WERI-Rb-1 (cell line): ENCODE measurements around the gene ALDH16A1.
"Not testable (repeated sequence)": the region's sequence is repeated elsewhere in the genome, so short reads cannot be mapped to it uniquely, and the experiment has no call there.

ENCODE experiments used
- DNase-seq: peaks from one replicate; pipeline ENCODE4 v3.0.0-alpha.2; 2020
- H3K27ac ChIP-seq: fragments of 250-450 bp; sonication (Bioruptor Pico); 2 replicates; pipeline ENCODE4 v1.5.1; 2020; ENCODE audit warnings: mild to moderate bottlenecking, moderate library complexity
- H3K27me3 ChIP-seq: fragments of 250-450 bp; sonication (Bioruptor Pico); 2 replicates; pipeline ENCODE4 v1.5.1; 2021; ENCODE audit warnings: mild to moderate bottlenecking, low read depth, moderate library complexity; ENCODE audit not compliant: insufficient read depth, severe bottlenecking
- H3K36me3 ChIP-seq: fragments of 250-450 bp; sonication (Bioruptor Pico); 2 replicates; pipeline ENCODE4 v1.5.1; 2020; ENCODE audit warnings: mild to moderate bottlenecking, moderate library complexity
- H3K4me3 ChIP-seq: 2 replicates; pipeline ENCODE4 v1.5.1; 2011; ENCODE audit warnings: low read depth, mild to moderate bottlenecking, control low read depth, low read length
- H3K9me3 ChIP-seq: fragments of 250-450 bp; sonication (Bioruptor Pico); 2 replicates; pipeline ENCODE4 v1.5.1; 2021; ENCODE audit warnings: mild to moderate bottlenecking, moderate library complexity; ENCODE audit not compliant: severe bottlenecking
- TF ChIP-seq, protein P1 (sequence below): IDR thresholded peaks from 2 replicates; pipeline ENCODE4 v1.5.1; 2011; ENCODE audit warnings: low read depth, mild to moderate bottlenecking, control low read depth, inconsistent platforms, low read length

Gene ALDH16A1

DNA sequence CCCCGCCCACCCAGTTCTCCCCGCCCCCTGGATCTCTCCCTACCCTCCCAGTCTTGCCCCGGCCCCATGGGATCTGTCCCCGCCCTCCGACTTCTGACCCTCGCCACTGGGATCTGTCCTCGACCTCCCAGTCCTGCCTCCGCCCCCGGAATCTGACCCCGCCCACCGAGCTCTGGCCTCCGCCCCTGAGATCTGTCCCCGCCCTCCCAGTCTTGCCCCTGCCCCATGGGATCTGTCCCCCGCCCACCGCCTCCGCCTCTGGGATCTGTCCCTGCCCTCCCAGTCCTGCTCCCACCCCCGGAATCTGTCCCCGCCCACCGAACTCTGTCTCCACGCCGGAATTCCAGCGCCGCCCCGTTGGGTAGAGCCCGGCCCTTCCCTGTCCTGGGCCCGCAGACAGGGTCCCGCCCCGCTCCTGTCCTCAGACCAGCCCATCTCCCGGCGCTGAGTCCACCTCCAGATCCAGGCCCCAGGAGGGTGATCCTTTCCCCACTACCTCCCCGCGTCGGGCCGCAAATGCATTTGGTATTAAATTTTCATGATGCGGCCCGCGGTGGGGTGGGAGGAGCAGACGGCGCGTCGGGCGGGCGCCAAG, 10.2 kb upstream of the ALDH16A1 start:
- peaks cover 15% of the 10 kb centered on the region for H3K36me3 ChIP-seq
- peak overlapping the region; percentile 67 for H3K27ac ChIP-seq
- TF ChIP-seq, protein P1, sequence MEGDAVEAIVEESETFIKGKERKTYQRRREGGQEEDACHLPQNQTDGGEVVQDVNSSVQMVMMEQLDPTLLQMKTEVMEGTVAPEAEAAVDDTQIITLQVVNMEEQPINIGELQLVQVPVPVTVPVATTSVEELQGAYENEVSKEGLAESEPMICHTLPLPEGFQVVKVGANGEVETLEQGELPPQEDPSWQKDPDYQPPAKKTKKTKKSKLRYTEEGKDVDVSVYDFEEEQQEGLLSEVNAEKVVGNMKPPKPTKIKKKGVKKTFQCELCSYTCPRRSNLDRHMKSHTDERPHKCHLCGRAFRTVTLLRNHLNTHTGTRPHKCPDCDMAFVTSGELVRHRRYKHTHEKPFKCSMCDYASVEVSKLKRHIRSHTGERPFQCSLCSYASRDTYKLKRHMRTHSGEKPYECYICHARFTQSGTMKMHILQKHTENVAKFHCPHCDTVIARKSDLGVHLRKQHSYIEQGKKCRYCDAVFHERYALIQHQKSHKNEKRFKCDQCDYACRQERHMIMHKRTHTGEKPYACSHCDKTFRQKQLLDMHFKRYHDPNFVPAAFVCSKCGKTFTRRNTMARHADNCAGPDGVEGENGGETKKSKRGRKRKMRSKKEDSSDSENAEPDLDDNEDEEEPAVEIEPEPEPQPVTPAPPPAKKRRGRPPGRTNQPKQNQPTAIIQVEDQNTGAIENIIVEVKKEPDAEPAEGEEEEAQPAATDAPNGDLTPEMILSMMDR = no peak
- H3K27me3 ChIP-seq = no peaks in the 10 kb centered on the region
- DNase-seq = peak; percentile 99
- no peaks in the 10 kb centered on the region for H3K9me3 ChIP-seq
- H3K4me3 ChIP-seq = peak overlapping the region; percentile 63

DNA sequence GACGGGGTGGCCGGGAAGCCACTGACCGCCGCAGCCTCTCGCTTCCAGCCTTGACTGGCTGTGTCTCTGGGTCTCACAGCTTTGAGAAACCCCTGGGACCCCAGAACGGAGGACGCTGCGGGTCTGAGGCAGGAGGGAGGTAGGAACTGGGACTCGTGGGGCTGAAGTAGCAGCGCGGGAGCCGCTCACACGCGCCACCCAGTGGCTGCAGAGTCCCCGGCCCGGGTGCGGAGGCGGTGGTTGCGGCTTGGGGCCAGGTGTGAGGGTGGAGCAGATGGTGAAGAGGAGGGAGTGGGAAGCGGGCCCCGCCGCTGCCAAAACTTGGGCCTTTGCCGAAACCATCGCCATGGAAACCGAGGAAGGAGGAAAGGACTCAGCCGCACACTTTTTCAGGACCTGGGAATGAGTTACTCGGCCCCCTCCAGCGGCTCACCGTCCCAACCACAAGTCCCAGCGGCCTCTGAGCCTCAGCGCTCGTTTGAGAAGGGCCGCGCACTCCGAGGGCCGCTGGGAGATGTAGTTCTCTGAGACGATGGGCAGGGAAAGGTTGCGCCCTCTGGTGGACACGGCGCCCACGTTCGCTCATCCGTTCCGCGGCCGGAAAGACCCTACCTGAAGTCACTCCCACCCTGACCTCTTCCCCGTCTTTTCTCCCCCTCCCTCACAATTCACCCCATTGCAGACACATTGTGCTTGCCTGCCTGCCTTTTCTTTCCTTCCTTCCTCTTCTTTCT, 9.5 kb upstream of the ALDH16A1 start:
- DNase-seq = peak; percentile 94

DNA sequence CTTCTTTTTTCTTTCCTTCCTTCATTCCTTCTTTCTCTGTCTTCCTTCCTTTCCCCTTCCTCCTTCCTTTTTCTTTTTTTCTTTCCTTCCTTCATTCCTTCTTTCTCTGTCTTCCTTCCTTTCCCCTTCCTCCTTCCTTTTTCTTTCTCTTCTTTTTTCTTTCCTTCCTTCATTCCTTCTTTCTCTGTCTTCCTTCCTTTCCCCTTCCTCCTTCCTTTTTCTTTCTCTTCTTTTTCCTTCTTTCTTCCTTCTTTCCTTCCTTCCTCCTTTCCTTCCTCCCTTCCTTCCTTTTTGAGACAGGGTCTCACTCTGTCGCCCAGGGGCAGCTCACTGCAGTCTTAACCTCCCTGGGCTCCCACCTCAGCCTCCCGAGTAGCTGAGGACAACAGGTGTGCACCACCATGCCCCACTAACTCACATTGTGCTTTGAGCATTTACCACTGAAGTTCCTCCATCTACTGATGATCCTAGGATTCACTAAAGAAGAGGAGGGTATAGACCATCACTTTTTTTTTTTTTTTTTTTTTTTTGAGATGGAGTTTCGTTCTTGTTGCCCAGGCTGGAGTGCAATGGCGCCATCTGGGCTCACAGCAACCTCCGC, 8.8 kb upstream of the ALDH16A1 start:
- H3K27ac ChIP-seq, DNase-seq, H3K27me3 ChIP-seq, H3K9me3 ChIP-seq, H3K4me3 ChIP-seq: not testable (repeated sequence)
- H3K36me3 ChIP-seq = peaks cover 26% of the 10 kb centered on the region

More for the DNA sequence above, 9.5 kb upstream of the ALDH16A1 start:
- no peaks in the 10 kb centered on the region for H3K27me3 ChIP-seq
- no peaks in the 10 kb centered on the region for H3K9me3 ChIP-seq
- peak overlapping the region; percentile 67 for H3K27ac ChIP-seq
- H3K36me3 ChIP-seq = peaks cover 21% of the 10 kb centered on the region
- TF ChIP-seq, protein P1 = peak; percentile 90
- peak overlapping the region; percentile 63 for H3K4me3 ChIP-seq

DNA sequence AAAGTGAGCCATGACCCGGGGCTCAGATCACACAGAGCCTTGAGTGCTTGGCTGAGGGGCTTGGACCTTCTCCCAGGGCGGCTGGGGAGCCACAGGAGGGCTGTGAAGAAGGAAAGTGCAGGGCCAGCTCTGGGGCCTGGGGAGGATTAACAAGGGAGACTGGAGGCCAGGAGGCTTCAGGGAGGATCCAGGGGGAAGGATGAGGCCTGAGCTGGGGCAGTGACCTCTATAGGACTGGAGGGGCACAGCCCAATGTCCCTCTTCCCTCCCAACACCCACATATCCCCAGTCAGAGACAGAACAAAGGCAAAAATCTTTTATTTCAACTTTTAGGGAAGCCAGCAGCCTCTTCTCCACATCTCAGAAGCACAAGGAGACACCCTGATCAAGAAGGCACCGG, 7.0 kb upstream of the ALDH16A1 start:
- Histone ChIP-seq H3K9me3 (no peaks in the 10 kb centered on the region), H3K4me3 (no peak overlapping the region), H3K27me3 (no peaks in the 10 kb centered on the region), H3K36me3 (peaks cover 39% of the 10 kb centered on the region), H3K27ac (no peak overlapping the region)
- DNase-seq = no peak
- TF ChIP-seq, protein P1 = no peak

DNA sequence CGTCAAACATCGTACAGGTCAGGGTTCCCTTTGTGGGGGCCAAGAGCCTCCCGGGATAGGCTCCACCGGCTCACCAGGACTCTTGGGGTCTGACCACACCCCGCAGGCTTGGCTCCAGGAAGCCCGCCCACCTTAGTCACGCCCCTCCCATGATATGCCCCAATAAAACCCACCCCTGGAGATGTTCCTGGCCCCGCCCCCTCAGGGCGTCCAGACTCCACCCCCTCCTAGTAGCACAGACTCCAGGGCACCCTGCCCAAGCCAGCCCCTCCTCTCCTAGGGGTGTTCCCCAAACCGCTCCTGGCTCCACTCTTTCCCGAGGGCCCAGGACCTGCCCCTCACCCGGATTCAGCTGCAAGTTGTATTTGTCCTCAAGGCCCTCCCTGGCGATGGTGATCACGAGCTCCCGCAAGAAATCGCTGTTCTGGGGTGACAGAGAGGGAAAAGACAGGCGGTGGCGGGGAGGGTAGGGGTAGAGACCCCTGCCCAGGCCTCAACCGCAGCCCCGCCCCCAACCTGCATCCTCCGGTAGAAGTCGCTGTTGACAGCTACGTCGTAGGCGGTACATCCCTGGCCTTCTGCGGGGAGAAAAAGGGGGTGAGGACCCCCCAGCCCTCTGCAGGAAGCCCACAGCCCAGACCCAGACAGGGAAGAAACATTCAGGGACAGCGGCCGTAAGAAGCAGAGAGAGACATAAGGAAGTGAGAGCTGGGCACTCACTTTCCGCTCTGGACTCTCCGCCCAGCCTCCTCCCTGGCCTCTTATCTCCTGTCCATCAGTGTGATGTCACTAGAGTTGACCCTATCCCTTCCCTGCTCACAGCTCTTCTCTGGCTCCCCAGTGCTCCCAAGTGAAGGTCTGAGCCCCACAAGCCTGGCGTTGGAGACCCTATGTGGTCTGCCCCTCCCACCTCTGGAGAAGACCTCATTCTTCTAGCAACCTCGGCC, 5.3 kb upstream of the ALDH16A1 start:
- peak; percentile 71 for DNase-seq
- Histone ChIP-seq H3K27me3 (no peaks in the 10 kb centered on the region), H3K27ac (no peak overlapping the region)

More for the DNA sequence above, 5.3 kb upstream of the ALDH16A1 start:
- peaks cover 42% of the 10 kb centered on the region for H3K36me3 ChIP-seq
- no peak overlapping the region for H3K4me3 ChIP-seq
- H3K9me3 ChIP-seq = no peaks in the 10 kb centered on the region
- TF ChIP-seq, protein P1 = no peak
